GM18499 (cell line): ENCODE data around the gene RIC3.
"Not testable (repeated sequence)": the region's sequence is repeated elsewhere in the genome, so short reads cannot be mapped to it uniquely, and the experiment has no call there.

Source experiments
- ATAC-seq: cut with Tn5 transposase; IDR thresholded peaks from one replicate; pipeline ENCODE4 v1.9.1; 2021; ENCODE audit warnings: moderate number of reproducible peaks; ENCODE audit not compliant: insufficient read depth, unreplicated experiment

The RIC3 gene

DNA sequence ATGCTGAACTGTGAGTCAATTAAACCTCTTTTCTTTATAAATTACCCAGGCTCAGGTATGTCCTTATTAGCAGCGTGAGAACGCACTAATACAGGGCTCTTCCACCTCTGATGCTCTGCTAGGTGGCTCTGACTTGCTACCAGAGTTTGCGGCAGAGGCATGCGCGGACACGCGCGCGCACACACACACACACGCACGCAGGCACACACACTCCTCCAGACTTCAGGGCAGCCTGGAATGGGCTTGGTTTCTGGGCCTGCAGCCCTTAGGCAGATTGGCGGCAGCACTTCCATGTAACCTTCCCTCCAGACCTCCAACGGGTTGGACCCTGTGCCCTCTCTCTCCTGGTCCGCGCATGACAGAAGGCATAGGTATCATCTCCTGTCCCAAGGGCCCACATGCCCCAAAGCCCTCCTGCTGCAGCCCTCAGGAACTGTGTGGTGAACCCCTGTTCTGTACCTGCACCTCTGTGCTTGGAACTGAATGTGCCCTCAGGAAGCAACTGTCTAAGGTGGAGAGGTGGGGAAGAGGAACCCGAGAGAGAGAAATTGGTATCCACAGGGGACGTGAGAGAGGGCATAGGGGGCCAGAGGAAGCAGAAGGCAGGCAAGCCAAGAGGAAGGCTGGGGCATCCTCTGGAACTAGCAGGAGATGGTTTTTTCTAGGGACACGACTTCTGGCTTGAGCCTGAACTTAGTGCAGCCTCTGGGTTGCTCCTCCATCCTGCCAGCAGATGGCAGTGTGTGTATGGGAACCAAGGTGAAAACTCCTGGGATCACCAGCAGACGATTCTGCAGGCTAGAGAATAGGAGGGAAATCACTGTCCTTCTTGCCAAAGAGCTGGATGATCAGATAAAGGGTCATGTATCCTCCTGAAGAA is 23.4 kb upstream of the RIC3 start:
- no peak for ATAC-seq

DNA sequence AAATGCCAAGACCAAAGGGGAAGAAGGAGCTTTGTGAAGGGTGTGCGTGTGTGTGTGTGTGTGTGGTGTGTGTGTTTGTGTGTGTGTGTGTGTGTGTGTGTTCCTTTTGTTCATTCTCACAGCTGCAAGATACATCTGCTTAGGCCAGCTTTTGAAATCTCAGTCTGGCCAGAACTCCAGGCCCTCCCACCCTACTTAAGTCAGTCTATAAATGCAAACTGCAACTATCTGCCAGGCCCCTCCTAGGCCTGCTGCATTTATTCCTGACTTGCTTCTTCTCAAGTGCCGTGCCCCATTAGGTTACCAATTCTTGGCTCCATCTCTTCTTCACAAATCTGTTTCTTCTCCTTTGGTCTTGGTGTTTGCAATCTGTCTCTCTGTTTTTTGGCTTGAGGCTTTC is 21.6 kb upstream of the RIC3 start:
- no peak for ATAC-seq

DNA sequence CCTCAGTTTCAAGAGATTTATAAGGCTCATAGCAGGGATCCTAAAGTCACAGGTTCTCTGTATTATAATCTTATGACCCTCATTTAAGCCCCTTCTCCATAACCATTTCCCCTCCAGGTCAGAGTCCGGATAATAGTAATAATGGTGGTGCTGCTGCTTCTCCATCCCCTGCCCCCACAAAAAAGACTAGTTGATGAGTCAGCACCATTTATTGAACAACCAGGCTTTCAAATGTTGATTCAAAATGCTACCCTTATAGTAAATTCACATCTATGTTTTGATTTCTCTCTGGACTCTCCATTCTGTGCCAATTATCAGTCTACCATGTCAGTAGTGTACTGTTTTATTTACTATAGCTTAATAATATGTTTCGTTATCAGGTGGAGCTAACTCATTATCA is 17.6 kb upstream of the RIC3 start:
- no peak for ATAC-seq

DNA sequence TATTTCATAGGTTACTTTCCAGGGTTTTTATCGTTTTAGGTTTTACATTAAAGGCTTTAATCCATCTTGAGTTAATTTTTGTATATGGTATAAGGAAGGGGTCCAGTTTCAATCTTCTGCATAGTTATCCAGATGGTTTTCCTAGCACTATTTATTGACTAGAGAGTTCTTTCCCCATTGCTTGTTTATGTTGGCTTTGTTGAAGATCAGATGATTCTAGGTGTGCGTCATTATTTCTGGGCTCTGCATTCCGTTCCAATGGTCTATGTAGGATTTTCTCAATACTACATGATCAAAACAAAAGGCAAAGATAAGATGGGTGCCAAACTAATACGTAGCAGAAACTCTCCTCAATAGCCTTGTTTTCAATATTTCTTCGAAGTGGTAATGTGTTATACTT is 14.3 kb upstream of the RIC3 start:
- no peak for ATAC-seq

DNA sequence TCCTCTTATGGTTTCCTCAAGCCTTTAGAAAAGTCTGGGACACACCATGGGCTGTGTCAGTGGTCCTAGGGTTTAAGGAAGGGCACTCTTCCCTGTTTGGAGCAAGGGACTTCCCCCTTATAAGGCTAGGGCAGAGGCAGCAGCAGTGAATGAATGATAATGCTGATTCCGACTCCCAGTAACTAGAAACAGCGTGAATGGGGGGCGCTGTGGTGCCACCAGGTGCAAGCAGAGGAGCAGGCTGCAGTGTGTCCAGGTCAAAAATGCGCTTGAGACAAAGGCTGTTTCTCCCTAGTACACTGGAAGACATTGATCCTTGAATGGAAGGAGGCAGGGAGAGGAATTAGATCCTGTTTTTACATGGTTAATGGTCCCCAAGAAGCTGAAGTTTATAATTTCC is 11.6 kb upstream of the RIC3 start:
- no peak for ATAC-seq

DNA sequence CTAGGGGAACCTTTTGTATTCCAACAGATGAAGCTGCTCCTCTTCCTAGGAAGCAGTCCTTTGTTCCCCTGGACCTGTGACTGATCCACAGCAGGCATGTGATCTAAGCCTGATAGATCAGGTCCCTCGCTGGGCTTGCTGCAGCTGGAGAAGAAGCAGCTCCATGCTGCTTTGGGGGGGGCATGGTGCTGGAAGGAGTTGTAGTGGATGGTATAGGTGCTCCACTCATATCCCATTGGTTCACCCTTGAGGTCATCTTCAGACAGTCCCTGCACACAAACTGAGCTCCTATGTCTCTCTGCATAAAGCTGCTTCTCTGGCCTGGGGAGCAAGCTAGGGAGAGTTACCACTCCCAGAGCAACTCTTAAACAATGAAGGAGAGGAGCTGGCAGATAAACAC is 9.5 kb upstream of the RIC3 start:
- no peak for ATAC-seq

DNA sequence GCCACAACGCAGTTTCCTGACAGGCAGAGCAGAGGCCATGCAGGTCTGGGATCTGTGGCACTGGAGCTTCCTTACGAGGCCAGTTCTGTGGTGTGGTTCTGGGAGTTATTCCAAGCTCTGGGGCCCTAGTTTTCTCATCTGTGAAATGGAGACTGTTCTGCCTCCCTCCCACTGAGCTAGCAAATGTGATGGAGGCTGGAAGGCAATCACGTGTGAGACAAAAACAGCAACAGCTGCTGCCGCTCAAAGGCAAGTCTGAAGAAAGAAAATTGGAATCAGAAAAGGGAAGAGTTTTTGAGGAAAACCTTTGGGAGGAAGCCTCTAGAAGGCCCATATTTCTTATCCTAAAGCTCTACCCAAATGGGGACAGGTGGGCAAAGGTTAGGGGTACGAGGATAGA is 8.3 kb upstream of the RIC3 start:
- ATAC-seq = no peak

DNA sequence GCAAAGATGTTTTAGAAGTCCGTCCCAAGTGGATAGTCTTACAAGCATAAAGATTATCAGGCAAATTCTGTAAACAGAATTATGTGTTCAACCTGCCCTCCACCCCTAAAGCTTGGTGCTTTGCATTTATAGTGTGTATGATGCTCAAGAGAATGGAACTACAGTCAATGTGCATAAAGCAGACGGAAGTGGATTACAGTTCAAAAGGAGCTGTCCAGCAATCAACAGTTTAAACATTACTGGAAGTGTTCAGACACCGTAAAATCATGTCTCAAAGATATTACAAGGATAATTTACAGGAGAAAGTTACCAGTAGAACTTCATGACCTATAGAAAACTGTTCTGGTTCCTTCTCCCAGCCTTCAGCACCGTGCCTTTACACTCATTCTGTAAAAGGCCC is 1.0 kb downstream of the RIC3 start:
- no peak for ATAC-seq

DNA sequence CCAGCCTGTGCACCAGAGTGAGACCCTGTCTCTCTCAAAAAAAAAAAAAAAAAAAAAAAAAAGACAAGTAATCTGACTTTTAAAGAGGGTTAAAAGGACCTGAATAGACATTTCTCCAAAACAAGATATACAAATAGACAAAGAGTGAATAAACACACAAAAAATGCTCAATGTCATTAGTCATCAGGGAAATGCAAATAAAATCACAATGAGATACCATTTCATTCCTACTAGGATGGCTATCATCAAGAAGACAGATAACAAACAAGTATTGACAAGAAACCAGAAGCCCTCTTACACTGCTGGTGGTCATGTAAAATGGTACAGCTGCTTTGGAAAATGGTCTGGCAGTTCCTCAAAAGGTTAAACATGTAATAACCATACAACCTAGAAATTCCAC is 4.1 kb downstream of the RIC3 start:
- no peak for ATAC-seq

DNA sequence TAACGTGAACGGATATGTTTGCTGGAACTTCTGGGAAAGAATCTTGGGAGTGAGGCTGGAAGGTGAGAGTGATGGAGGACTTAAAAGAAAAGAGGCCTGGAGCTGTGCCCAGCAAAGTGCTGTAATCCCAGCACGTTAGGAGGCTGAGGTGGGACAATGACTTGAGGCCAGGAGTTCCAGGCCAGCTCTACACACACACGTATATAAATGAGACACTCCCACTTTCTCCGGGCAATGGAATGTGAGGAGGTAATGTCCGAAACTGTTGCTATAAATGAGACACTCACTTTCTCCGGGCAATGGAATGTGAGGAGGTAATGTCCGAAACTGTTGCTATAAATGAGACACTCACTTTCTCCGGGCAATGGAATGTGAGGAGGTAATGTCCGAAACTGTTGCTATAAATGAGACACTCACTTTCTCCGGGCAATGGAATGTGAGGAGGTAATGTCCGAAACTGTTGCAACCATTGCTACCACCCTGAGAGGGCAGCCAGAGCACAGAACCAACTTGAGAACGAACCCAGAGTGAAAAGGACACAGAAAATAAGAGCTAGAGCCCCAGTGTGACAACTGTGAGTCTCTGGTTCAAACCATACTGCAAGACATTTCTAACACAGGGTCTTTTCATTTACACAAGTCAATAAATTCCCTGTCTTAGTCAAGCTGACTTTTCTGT is 7.1 kb downstream of the RIC3 start:
- ATAC-seq = not testable (repeated sequence)

DNA sequence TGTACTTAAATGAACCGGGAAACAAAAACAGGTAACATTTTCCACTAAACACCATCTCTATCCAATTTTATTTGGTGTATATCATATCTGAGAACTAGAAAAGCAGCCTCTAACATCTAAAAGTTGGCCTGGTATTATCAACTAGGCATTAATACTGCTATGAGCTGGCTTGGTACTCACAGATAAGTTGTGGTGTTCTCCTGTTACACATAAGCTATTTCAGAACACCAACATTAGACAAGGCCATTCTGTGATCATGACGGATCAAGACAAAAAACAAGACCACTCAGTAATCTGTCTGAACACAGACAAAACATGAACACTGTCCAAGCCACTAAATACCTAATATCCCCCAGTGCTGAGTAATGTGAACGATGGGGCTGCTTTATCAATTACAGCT is 11.9 kb downstream of the RIC3 start:
- ATAC-seq = no peak

DNA sequence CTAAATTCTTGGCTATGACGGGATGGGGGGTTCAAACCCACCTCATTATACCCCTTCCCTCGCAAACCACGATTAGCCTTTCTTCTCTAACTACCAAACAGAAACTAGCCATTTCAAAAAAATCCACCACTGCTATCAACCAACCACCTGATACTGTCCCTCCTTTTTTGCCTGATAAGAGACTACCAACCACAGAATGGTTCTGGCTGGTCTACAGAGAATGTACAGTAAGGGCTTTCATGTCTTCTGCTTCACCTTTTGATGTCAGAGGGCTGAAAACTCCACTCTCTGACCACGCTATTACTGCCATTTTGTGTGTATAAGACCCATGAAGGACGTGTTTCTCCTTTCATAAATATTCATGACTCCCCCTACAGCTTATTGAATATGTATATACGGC is 19.1 kb downstream of the RIC3 start:
- ATAC-seq = no peak

DNA sequence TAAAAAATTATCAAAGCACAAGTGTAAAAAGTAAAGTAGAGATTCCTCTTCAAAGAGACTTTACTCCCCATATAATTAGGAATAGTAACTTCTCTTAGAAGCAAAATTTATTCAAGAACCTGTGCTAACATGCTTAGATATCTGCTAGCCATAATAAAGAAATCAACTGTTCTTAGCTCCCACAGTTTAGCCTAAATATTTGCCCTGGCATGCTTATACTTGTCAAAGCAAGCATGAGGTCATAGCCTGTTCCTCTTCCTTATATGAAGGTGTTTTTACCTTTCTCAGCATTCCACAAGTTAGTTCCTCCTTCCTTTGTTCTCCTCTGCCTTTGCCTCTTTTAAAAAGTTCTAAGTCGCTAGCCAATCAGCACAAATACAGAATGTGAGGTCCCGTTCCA is 30.3 kb downstream of the RIC3 start:
- ATAC-seq = no peak

DNA sequence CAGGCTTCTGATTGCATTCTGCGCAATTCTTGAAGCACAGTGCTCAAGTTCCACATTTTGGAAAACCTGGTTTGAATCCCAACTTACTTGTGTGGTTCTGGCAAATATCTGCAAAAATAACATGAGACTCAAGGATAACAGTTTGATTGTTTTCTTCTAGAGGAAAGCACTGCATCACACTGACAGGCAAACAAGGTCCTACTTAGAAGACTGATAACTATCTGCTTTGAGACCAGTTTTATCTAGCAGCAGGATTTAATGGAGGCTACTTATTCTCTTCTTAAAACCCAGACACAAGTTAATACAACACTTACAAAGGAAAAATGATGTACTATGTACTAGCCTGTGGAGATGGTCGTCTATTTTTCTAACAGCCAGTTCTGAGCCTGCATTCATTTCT is 41.4 kb downstream of the RIC3 start:
- no peak for ATAC-seq

DNA sequence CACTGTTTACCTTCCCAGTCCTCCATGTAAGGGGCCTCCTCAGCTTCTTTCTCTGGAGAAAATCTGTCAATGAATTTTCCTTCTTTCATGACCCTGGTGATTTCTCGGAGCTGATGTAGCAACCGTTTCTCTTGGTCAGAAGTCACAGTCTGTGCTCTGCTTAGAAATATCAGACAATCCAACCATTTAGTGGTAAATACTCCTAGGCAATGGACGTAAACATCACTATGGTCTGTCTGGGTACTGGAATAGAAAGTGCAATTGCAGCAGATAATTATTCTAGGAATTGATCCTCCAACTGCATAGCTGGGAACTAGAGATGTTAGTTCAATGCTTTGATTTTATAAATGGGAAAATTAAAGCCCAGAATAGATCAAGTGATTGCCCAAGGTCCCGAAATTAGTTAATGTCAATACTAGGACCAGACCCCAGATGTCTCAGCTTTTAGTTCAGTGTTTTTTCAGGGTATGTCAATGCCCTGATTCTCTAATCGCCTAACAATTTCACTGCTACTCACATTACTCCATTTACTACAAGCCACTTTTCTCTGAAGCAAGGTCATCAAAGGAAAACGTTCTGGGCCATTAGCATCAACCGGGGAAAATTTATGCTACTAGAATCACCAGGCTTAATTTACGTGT is 42.1 kb downstream of the RIC3 start:
- ATAC-seq = no peak

DNA sequence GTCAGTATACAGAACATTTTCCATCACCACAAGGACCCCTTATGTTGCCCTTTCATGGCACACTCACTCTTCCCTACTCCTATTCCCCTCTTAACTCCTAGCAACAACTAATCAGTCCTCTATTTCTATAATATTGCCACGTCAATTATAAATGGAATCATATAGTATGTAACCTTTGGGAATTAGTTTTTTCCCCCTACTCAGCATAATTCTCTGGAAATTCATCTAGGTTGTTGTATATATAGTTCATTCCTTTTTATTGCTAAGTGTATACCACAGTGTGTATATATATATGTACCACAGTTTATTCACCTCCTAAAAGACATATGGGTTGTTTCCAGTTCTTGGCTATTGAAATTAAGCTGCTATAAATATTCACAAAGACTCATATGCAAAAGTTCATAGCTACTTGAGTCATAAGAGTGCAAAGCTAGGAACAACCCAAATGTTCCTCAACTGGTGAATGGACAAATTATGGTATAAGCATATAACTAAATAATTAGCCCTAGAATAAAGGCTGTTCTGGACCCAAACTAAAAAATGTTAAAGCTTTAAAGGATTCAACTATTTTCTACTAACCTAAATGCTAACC is 46.6 kb downstream of the RIC3 start:
- ATAC-seq = no peak

DNA sequence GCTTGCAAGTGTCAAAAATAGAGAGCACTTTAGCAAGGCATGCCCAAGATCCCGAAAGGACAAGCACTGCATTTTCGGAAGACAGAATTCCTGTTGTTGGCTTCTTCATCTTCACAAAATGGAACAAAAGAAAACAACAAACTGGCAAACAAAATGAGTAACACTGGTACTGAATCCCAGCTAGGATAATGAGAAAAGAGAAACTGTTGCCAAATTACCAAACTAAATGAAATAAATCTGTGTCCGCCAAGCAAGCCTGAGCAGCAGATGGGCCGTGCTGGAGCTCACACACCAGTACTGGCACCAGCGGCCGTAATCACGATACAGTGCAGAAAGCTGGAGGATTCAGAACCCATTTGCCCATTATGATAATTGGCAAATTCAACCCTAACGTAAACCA is 57.2 kb downstream of the RIC3 start:
- no peak for ATAC-seq

DNA sequence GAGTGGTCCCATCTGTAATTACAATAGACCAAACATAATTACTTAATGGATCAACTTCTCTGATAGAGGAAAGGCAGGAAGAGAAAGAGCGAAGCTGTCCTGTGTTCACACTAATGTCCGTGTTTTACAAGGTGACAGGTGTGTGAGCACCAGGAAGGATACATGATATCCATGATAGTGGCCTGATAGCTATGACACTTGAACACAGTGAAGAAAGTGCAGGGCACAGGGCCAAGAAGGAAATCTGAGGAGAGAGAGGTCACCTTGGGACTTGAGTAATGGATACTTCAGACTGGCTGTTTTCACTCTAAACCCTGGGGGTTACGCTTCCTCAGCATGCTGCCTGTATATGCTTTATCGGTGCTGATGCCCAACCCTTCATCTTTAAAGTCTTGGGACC is 58.4 kb downstream of the RIC3 start:
- ATAC-seq = no peak

DNA sequence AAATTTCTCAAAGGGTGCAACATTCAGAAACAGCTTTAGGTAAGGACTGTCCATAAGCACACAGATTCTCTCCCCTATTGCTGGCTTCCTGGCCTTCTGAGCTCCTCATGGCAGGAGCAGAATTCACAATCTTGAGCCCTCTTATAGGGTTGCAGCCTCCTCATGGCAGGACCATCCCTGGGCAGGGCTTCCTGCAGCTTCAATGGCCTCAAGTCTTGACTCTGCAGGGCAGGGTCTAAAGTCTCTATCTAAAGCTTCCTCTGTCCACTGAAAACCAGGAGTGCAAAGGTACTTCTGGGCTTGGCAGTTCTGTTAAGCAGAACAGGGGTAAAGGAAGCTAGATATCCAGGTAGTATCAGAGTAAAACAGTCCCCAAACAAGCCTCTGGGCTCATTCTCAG is 59.1 kb downstream of the RIC3 start:
- ATAC-seq = no peak

DNA sequence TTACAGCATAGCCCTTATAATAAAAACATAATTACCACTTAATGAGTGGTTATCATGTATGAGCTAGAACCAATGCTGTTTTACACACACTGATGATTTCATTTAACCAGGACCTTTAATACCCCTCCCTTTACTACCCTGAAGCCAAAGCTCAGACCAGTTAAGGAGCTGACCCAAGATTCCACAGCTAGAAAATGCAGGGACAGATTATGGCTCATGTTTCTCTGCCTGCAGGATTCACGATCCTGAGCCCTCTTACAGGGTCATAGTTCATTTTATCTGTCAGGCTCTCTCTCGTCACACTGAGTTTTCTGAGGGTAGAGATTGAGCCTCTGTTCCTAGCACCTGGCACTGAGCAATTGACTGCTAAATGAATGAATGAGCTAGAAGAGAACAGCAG is 60.4 kb downstream of the RIC3 start:
- no peak for ATAC-seq

DNA sequence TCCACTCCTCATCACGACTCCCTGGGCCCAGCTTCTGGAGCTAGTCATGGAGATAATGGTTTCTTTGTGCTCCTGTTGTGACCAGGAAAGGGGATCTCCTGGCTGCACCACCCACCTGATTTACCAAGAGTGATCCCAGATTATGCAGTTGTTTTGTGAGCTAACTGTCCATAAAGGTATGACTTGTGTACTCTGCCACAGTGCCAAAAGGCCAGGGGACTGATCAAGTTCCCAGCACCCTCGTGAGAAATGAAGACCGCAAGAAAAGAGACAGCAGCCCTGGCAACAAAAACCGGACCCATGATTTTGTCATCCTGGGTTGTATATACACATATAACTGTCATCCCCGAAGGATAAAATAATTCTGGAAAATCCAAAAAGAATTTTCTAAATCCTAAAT is 61.2 kb downstream of the RIC3 start:
- ATAC-seq = no peak
